ENCODE results near the gene PARD6A. TPM values are rescaled to one million over a fixed set of nuclear protein-coding genes. Genes with fewer than 3 reads are reported as not detected.
A peak's percentile ranks its signal among the peaks of the same experiment; 100 is the strongest.

PARD6A gene
- total and polyA plus RNA-seq, 2 of the 13 experiments (the other 11 are each of a cell fraction or from before 2014, with no cell fraction given) = 3.5 to 4.3 TPM

GRCh38 chr16:67672739-67673662, 12.2 kb downstream of the PARD6A start (continued):
- TF ChIP-seq TERF1 (CRISPR knock-in tag; IDR thresholded peaks at IDR 0.05) (no peak), SNRNP70 (IDR thresholded peaks at IDR 0.05; ENCODE audit: low read depth, low read length) (no peak), SAFB2 (CRISPR knock-in tag; IDR thresholded peaks at IDR 0.05; ENCODE audit: borderline replicate concordance, low read depth) (0 out of 2 replicates have a peak, but pooled peaks have one; percentile 24), SMC3 (IDR thresholded peaks at IDR 0.05; ENCODE audit: low read length) (peak; percentile 75), SP1 (IDR thresholded peaks at IDR 0.05) (no peak), SP1 (CRISPR knock-in tag; IDR thresholded peaks at IDR 0.05) (peak; percentile 32; the same call in 1 of the 2 replicates), ZNF354B (CRISPR knock-in tag; IDR thresholded peaks at IDR 0.05) (no peak), ZKSCAN5 (CRISPR knock-in tag; IDR thresholded peaks at IDR 0.05) (no peak), HBP1 (CRISPR knock-in tag; IDR thresholded peaks at IDR 0.05; ENCODE audit: low read depth) (no peak), ZNF580 (CRISPR knock-in tag; IDR thresholded peaks at IDR 0.05; ENCODE audit: borderline replicate concordance, low read depth) (peak; percentile 18; the same call in 1 of the 2 replicates), HOXA5 (CRISPR knock-in tag; IDR thresholded peaks at IDR 0.05) (no peak), NR0B2 (CRISPR knock-in tag; IDR thresholded peaks at IDR 0.05) (no peak), FOXP4 (CRISPR knock-in tag; IDR thresholded peaks at IDR 0.05) (no peak)

Measured in HepG2 (cell line).